ENCODE data around the gene GPR146.

DNA sequence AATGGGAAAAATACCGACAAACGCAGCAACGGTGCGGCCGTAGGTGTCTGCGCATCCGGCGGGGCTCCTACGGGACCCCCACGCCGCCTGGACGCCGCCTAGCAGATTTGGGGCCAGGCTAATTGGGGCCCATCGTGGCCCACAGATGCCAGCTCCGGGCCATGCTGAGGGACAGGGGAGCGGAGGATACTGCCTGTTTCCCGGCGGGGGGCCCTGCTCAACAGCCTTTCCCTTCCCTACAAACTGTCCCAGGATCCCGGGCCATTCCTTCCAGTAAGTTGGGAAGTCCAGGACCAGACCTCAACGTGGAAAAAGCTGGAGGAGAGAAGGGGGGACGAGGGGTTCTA is 21.9 kb downstream of the GPR146 start:
- TF ChIP-seq, protein P1, sequence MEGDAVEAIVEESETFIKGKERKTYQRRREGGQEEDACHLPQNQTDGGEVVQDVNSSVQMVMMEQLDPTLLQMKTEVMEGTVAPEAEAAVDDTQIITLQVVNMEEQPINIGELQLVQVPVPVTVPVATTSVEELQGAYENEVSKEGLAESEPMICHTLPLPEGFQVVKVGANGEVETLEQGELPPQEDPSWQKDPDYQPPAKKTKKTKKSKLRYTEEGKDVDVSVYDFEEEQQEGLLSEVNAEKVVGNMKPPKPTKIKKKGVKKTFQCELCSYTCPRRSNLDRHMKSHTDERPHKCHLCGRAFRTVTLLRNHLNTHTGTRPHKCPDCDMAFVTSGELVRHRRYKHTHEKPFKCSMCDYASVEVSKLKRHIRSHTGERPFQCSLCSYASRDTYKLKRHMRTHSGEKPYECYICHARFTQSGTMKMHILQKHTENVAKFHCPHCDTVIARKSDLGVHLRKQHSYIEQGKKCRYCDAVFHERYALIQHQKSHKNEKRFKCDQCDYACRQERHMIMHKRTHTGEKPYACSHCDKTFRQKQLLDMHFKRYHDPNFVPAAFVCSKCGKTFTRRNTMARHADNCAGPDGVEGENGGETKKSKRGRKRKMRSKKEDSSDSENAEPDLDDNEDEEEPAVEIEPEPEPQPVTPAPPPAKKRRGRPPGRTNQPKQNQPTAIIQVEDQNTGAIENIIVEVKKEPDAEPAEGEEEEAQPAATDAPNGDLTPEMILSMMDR (IDR thresholded peaks at IDR 0.05; ENCODE audit: insufficient read depth, low read depth, low read length): no peak
- TF ChIP-seq EZH2 (IDR thresholded peaks at IDR 0.05; ENCODE audit: insufficient read depth, low read length): no peak

Measured in astrocyte (in vitro differentiated cells and primary cell).